Adrenal gland (tissue), 5 donors: ENCODE data around the gene C1QTNF9.

Experiments
- CTCF ChIP-seq, 6 experiments: fragments of 450-650 bp in 4 of 6; fragments of 200-600 bp in 2 of 6; sonication (generic) in 1 of 6; IDR thresholded peaks; 1 replicate in 5 of 6; 2 replicates in 1 of 6; pipeline versions ENCODE4 v1.5.1 to v1.8.0; 2016 to 2021; ENCODE audit warnings: antibody characterized with exemption in 6 of 6, mild to moderate bottlenecking in 2 of 6, moderate library complexity in 1 of 6
- POLR2A ChIP-seq, 2 donors: fragments of 450-650 bp; IDR thresholded peaks; one replicate each; pipeline ENCODE4 v1.6.1; 2017; ENCODE audit warnings: antibody characterized with exemption in 2 of 2, mild to moderate bottlenecking in 2 of 2, moderate library complexity in 1 of 2
- donor health status: DM: no; HTN: no; CAD: no.

DNA sequence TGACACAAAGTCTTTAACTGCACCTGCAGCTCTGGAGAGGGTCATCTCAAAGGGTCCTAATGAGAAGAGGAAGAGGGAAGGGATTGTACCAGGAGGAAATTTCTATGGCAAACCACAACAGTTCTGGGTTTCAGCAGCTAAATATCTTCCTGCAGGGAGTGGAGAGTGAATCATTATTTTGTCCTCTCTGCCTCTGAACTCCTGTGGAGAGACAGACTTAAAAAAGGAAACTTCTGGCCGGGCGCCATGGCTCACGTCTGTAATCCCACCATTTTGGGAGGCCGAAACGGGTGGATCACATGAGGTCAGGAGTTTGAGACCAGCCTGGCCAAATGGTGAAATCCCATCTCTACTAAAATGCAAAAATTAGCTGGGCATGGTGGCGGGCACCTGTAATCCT lies 16.9 kb upstream of the C1QTNF9 start:
- no peak for TF ChIP-seq CTCF (IDR thresholded peaks at IDR 0.05)
- no peak for TF ChIP-seq POLR2A (IDR thresholded peaks at IDR 0.05)
